ENCODE measurements around the gene SMPDL3A. TPM values are rescaled to one million over a fixed set of nuclear protein-coding genes. Genes with fewer than 3 reads are reported as not detected.
"Not testable (repeated sequence)": the region's sequence is repeated elsewhere in the genome, so short reads cannot be mapped to it uniquely, and the experiment has no call there.

Gene SMPDL3A
- total and polyA plus RNA-seq, 2 donors (not counting 1 experiment from before 2014, with no cell fraction given): 19.8 to 30.5 TPM

GRCh38 chr6:122744247-122744646 is 44.8 kb upstream of the SMPDL3A start:
- not testable (repeated sequence) for H3K27me3 ChIP-seq (ENCODE audit: control insufficient read depth, insufficient read depth, low read length); H3K27ac ChIP-seq (ENCODE audit: insufficient read depth, low read length)
- TF ChIP-seq CTCF (conservative IDR thresholded peaks at IDR 0.05 in 1 of 2, IDR thresholded peaks at IDR 0.05 in 1 of 2; ENCODE audit: low read depth in 1 of 2, low read length in 2 of 2): peak; percentile 38 to 42

GRCh38 chr6:122744856-122745255 is 44.2 kb upstream of the SMPDL3A start:
- not testable (repeated sequence) for H3K27me3 ChIP-seq (ENCODE audit: control insufficient read depth, insufficient read depth, low read length); H3K9me3 ChIP-seq (ENCODE audit: control insufficient read depth, insufficient read depth, low read depth, low read length); H3K4me1 ChIP-seq (ENCODE audit: control insufficient read depth, extremely low read depth, insufficient read depth, low read length); DNase-seq (ENCODE audit: low read depth in 2 of 2); H3K36me3 ChIP-seq (ENCODE audit: control insufficient read depth, insufficient read depth, low read length); H4K20me1 ChIP-seq (ENCODE audit: control insufficient read depth, extremely low read depth, insufficient read depth, low read length); H2AFZ ChIP-seq (ENCODE audit: low read length); H3K4me2 ChIP-seq (ENCODE audit: extremely low read depth, insufficient read depth, low read length); H3K27ac ChIP-seq (ENCODE audit: insufficient read depth, low read length); H3K9ac ChIP-seq (ENCODE audit: insufficient read depth, low read length); H3K4me3 ChIP-seq (replicated peaks in 1 of 4; ENCODE audit: control extremely low read depth in 1 of 4, insufficient read depth in 1 of 4, low read depth in 3 of 4, low read length in 4 of 4); H3K79me2 ChIP-seq (ENCODE audit: control insufficient read depth, insufficient read depth, low read length)

More at GRCh38 chr6:122744247-122744646, 44.8 kb upstream of the SMPDL3A start:
- DNase-seq (ENCODE audit: low read depth in 2 of 2): peak in 1 of 2 donors; percentile 14
- not testable (repeated sequence) for H3K79me2 ChIP-seq (ENCODE audit: control insufficient read depth, insufficient read depth, low read length); H3K36me3 ChIP-seq (ENCODE audit: control insufficient read depth, insufficient read depth, low read length); H3K4me3 ChIP-seq (replicated peaks in 1 of 4; ENCODE audit: control extremely low read depth in 1 of 4, insufficient read depth in 1 of 4, low read depth in 3 of 4, low read length in 4 of 4); H4K20me1 ChIP-seq (ENCODE audit: control insufficient read depth, extremely low read depth, insufficient read depth, low read length); H2AFZ ChIP-seq (ENCODE audit: low read length); H3K9me3 ChIP-seq (ENCODE audit: control insufficient read depth, insufficient read depth, low read depth, low read length); H3K4me2 ChIP-seq (ENCODE audit: extremely low read depth, insufficient read depth, low read length); H3K4me1 ChIP-seq (ENCODE audit: control insufficient read depth, extremely low read depth, insufficient read depth, low read length); H3K9ac ChIP-seq (ENCODE audit: insufficient read depth, low read length)

- no peak overlapping the region for H3K4me3 ChIP-seq (replicated peaks in 1 of 4; ENCODE audit: control extremely low read depth in 1 of 4, insufficient read depth in 1 of 4, low read depth in 3 of 4, low read length in 4 of 4)
- TF ChIP-seq CTCF (conservative IDR thresholded peaks at IDR 0.05 in 1 of 2, IDR thresholded peaks at IDR 0.05 in 1 of 2; ENCODE audit: low read depth in 1 of 2, low read length in 2 of 2): no peak
- TF ChIP-seq EZH2 (IDR thresholded peaks at IDR 0.05; ENCODE audit: low read length, missing control alignments): no peak
- H3K27me3 ChIP-seq (ENCODE audit: control insufficient read depth, insufficient read depth, low read length): no peaks in the 10 kb centered on the region
- no peak for DNase-seq (ENCODE audit: low read depth in 2 of 2)
- no peaks in the 10 kb centered on the region for H3K79me2 ChIP-seq (ENCODE audit: control insufficient read depth, insufficient read depth, low read length)
- no peak overlapping the region for H2AFZ ChIP-seq (ENCODE audit: low read length)
- no peak overlapping the region for H3K27ac ChIP-seq (ENCODE audit: insufficient read depth, low read length)
- H3K4me2 ChIP-seq (ENCODE audit: extremely low read depth, insufficient read depth, low read length): no peak overlapping the region
- H3K4me1 ChIP-seq (ENCODE audit: control insufficient read depth, extremely low read depth, insufficient read depth, low read length): no peaks in the 10 kb centered on the region
- no peaks in the 10 kb centered on the region for H4K20me1 ChIP-seq (ENCODE audit: control insufficient read depth, extremely low read depth, insufficient read depth, low read length)
- H3K9ac ChIP-seq (ENCODE audit: insufficient read depth, low read length): no peak overlapping the region
- no peaks in the 10 kb centered on the region for H3K9me3 ChIP-seq (ENCODE audit: control insufficient read depth, insufficient read depth, low read depth, low read length)
- H3K36me3 ChIP-seq (ENCODE audit: control insufficient read depth, insufficient read depth, low read length): no peaks in the 10 kb centered on the region
Observed at GRCh38 chr6:122746688-122747087, 42.4 kb upstream of the SMPDL3A start.
